GM19193 (cell line): ENCODE results near the gene OR1I1.
A peak's percentile ranks its signal among the peaks of the same experiment; 100 is the strongest.

ENCODE experiments used
- POLR2A ChIP-seq: IDR thresholded peaks from 4 replicates; pipeline ENCODE4 v1.6.1; 2011; ENCODE audit not compliant: insufficient read depth, insufficient read length; ENCODE audit errors: extremely low read depth

OR1I1 gene

GRCh38 chr19:15123900-15124299 lies 41.9 kb downstream of the OR1I1 start:
- TF ChIP-seq POLR2A, result no peak

DNA sequence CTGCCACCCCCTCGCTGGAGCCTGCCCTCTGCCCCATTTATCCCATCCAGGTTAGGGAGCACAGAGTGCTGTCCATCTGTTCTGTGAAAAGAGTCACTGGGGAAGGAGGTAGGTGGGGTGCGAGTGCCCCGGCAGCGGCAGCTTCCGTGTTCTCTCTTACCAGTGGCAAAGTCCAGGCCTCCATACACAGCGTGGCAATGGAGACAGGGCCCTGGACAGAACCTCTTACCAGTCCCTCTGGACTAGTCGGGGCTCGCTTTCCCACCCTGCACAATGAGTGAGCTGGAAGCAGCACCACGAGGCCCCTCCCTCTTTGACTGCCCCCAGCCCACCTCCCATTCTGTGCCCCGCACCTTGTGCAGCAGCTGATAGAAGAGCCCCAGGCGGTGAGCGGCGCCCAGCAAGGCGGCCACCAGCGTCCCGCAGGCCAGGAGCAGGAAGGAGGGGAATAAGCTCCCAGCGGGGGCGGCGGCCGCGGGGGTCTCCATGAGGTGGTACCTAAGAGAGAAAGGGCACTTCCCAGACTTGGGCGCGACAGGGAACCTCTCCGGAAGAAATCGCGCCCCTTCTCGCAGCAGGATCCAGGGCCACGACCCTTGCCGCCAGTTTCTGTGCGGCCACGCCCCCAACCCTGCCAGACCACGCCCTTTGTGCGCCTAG lies 42.7 kb downstream of the OR1I1 start:
- no peak for TF ChIP-seq POLR2A

DNA sequence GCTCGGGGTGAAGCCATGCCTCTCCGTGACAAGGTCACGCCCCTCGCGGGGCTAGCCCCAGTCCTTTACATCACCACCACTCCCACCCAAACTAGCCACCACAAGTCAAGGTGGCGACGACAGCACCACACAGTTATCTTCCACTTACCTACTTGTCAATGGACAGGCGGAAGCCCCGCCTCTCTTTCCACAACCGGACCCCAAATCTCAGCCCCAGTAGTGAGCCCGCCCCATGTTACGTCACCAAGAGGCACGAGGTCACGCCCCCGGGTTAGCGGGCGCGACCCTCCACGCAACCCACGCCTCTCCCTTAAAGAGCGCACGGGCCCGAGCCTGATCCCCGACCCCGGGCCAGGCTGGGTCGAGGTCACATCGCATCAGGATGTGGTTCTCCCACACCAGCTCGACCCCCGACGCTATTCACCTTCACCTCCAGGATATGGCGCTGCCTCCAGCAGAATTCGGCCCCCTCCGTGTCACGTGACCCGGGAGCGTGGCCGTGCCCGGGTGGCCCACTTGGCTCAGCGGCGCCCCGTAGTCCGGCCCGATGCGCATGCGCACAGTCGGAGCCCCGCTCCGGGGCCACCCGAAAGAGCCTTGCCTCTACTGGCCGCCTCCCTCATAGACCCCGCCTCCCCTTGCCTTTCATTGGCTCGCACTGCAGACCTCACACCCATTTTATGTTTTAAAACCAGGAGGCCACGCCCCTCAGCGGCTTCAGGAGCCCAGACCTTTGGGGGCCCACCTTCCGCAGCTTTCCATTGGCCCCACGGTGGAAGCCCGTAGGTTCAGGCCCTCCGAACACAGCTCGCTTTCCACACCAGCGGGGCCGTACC lies 43.4 kb downstream of the OR1I1 start:
- TF ChIP-seq POLR2A, result peak; percentile 86

DNA sequence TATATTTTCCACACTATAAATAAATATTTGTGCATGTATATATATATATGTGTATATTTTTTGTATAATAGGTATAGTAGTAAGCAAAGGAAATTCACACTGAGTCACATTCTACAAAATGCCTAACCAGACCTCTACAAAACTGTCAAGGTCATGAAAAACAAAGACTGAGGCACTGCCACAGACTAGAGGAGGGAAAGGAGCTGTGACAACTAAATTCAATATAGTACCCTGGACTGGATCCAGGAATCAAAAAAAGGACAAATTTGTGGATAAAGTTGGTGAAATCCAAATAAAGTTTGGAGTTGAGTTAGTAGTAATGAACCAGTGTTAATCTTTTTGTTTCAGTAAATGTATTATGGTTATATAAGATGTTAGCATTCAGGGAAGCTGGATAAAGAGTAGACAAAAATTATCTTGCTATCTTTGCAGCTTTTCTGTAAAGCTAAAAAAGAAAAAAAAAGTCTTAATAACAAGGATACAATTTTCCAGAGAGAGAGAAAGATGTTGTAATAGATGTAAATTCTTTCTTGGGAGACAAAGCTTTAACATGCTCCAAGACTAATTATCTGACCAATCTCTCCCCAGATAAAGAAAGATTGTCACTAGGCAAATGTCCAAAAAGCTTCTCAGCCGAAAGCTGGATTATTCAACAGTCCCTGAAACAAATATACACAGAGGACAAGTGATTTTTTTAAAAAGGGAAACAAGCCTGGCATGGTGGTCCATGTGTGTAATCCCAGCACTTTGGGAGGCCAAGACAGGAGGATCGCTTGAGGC lies 44.3 kb downstream of the OR1I1 start:
- TF ChIP-seq POLR2A, result no peak

GRCh38 chr19:15128162-15128770 lies 46.3 kb downstream of the OR1I1 start:
- TF ChIP-seq POLR2A, result no peak

- TF ChIP-seq POLR2A, result no peak
Observed at GRCh38 chr19:15129856-15130585, 48.0 kb downstream of the OR1I1 start.

- no peak for TF ChIP-seq POLR2A
Observed at GRCh38 chr19:15136234-15136954, 54.4 kb downstream of the OR1I1 start.

DNA sequence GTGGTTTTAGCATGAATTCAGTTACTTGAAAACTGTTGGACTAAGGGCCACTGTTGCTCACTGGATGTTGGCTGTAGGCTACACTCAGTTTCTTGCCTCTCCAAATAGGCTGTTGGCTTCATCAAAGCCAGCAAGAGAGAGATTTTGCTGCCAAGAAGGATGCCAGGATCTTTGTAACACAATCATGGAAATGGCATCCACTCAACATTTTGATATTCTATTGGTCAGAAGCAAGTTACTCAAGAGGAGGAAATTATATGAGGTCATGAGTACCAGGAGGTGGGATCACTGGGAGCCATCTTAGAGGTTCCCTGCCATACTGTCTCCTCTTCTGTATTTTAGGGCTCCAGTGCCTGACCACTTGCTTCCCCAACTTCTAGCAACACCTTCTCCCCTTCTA lies 55.8 kb downstream of the OR1I1 start:
- no peak for TF ChIP-seq POLR2A

DNA sequence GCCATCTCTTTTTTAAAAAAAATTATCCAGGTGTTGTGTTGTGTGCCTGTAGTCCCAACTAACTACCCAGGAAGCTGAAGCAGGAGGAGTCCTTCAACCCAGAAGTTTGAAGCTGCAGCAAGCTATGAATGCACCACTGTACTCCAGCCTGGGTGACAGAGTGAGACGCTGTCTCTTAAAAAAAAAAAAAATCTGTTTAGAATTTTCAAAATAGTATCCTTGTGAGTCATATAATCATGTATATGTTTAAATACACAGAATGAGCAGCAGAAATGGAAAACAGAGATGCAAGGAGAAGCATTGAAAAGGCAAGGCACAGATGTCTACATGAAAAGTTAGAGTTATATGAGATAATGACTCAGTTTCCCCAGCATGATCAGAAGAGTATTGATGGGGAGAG lies 56.4 kb downstream of the OR1I1 start:
- TF ChIP-seq POLR2A, result no peak

- TF ChIP-seq POLR2A, result no peak
Observed at GRCh38 chr19:15141143-15141542, 59.1 kb downstream of the OR1I1 start.

DNA sequence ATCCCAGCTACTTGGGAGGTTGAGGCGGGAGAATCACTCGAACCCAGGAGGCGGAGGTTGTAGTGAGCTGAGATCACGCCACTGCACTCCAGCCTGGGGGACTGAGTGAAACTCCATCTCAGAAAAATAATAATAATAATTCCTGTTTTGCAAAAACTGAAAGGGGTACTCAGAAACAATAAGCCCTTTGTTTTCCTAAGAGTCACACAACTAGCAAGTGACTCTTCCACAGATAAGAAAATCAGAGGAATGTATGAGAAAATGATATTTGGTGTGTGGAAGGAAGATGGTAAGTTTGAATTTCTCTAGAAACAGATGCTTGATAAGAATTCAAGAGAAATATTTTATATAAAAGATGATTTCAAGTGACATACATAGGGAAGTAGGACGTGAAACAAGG lies 60.3 kb downstream of the OR1I1 start:
- TF ChIP-seq POLR2A, result no peak
